Thyroid gland (tissue), 4 donors: ENCODE measurements around the gene TTR.

ENCODE experiments used
- POLR2A ChIP-seq, 2 donors: fragments of 450-650 bp; IDR thresholded peaks; one replicate each; pipeline ENCODE4 v1.6.1; 2017; ENCODE audit warnings: antibody characterized with exemption in 2 of 2, mild to moderate bottlenecking in 2 of 2, moderate library complexity in 1 of 2
- TF ChIP-seq, protein P1 (sequence below), 6 experiments: fragments of 200-600 bp in 3 of 6; fragments of 450-650 bp in 3 of 6; sonication (generic) in 3 of 6; IDR thresholded peaks; one replicate each; pipeline ENCODE4 v1.5.1; 2016 to 2019; ENCODE audit warnings: antibody characterized with exemption in 6 of 6, mild to moderate bottlenecking in 2 of 6, inconsistent platforms in 1 of 6, moderate library complexity in 1 of 6

DNA sequence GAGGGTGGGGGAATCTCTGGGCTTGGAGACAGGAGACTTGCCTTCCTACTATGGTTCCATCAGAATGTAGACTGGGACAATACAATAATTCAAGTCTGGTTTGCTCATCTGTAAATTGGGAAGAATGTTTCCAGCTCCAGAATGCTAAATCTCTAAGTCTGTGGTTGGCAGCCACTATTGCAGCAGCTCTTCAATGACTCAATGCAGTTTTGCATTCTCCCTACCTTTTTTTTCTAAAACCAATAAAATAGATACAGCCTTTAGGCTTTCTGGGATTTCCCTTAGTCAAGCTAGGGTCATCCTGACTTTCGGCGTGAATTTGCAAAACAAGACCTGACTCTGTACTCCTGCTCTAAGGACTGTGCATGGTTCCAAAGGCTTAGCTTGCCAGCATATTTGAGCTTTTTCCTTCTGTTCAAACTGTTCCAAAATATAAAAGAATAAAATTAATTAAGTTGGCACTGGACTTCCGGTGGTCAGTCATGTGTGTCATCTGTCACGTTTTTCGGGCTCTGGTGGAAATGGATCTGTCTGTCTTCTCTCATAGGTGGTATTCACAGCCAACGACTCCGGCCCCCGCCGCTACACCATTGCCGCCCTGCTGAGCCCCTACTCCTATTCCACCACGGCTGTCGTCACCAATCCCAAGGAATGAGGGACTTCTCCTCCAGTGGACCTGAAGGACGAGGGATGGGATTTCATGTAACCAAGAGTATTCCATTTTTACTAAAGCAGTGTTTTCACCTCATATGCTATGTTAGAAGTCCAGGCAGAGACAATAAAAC is 6.5 kb downstream of the TTR start:
- TF ChIP-seq, protein P1, sequence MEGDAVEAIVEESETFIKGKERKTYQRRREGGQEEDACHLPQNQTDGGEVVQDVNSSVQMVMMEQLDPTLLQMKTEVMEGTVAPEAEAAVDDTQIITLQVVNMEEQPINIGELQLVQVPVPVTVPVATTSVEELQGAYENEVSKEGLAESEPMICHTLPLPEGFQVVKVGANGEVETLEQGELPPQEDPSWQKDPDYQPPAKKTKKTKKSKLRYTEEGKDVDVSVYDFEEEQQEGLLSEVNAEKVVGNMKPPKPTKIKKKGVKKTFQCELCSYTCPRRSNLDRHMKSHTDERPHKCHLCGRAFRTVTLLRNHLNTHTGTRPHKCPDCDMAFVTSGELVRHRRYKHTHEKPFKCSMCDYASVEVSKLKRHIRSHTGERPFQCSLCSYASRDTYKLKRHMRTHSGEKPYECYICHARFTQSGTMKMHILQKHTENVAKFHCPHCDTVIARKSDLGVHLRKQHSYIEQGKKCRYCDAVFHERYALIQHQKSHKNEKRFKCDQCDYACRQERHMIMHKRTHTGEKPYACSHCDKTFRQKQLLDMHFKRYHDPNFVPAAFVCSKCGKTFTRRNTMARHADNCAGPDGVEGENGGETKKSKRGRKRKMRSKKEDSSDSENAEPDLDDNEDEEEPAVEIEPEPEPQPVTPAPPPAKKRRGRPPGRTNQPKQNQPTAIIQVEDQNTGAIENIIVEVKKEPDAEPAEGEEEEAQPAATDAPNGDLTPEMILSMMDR (IDR thresholded peaks at IDR 0.05): no peak
- TF ChIP-seq POLR2A (IDR thresholded peaks at IDR 0.05): no peak
